HCT116 (cell line): ENCODE measurements around the gene ADAM23. TPM values are rescaled to one million over a fixed set of nuclear protein-coding genes. Genes with fewer than 3 reads are reported as not detected.

Experiments used
- ATAC-seq: fragments of 200-7000 bp; cut with Tn5 transposase; 2 replicates; pipeline ENCODE4 v1.9.1; 2020; ENCODE audit warnings: mild to moderate bottlenecking, moderate library complexity
- BruUV-seq: library from RNA; stranded (reverse); fragments of 400-500 nt; replicated peaks from 2 replicates; lab custom pipeline; 2021; lab: Mats Ljungman, UMichigan
- CTCF ChIA-PET: fragments of 300-600 bp; sonication (Branson Sonifier 250); formaldehyde crosslinking; loops from one replicate; lab custom pipeline; 2021; ENCODE audit warnings: antibody characterized with exemption; lab: Charles Lee
- POLR2A ChIA-PET: fragments of 300-600, 350-600 bp; sonication (Branson Sonifier 250); formaldehyde crosslinking; loops from one replicate; lab custom pipeline; 2021; ENCODE audit warnings: antibody characterized with exemption; lab: Charles Lee
- RAD21 ChIA-PET, 2 experiments: fragments of 300-600 bp; sonication (Branson Sonifier 250); formaldehyde crosslinking; loops; one replicate each; lab custom pipeline; 2023; ENCODE audit warnings: low total read pairs in 2 of 2; ENCODE audit not compliant: uncharacterized antibody in 2 of 2, unreplicated experiment in 2 of 2, low non-redundant PET in 1 of 2; lab: Charles Lee
- DNase-seq: peaks from one replicate; pipeline ENCODE4 v3.0.0-alpha.2; 2010; ENCODE audit warnings: low read depth, low spot score
- H2AFZ ChIP-seq: fragments of 200-600 bp; shearing (Covaris generic), sonication (generic); 2 replicates; pipeline ENCODE4 v1.6.1; 2017; ENCODE audit warnings: low read depth, mixed run types, mixed read lengths, antibody characterized with exemption, low read length; ENCODE audit not compliant: poor library complexity, severe bottlenecking
- H3K27ac ChIP-seq: 2 replicates; pipeline ENCODE4 v1.5.1; 2012; ENCODE audit warnings: low read depth, low read length
- H3K27me3 ChIP-seq: fragments of 200-600 bp; sonication (generic); 2 replicates; pipeline ENCODE4 v1.6.1; 2016; ENCODE audit warnings: mixed run types, low read length, mixed read lengths; ENCODE audit not compliant: insufficient read depth
- H3K36me3 ChIP-seq, 2 experiments: fragments of 200-500 bp in 1 of 2; fragments of 200-600 bp in 1 of 2; sonication (Bioruptor generic) in 1 of 2; sonication (generic) in 1 of 2; 2 replicates each; pipeline versions ENCODE4 v1.5.1 to v1.6.1; 2014 to 2016; ENCODE audit warnings: low read length in 2 of 2, inconsistent platforms in 1 of 2, mixed read lengths in 1 of 2, mixed run types in 1 of 2; ENCODE audit not compliant: insufficient read depth in 2 of 2, control insufficient read depth in 1 of 2
- H3K4me1 ChIP-seq, 2 experiments: fragments of 200-600 bp in 1 of 2; sonication (generic) in 1 of 2; 2 replicates each; pipeline versions ENCODE4 v1.5.1 to v1.6.1; 2012 to 2017; ENCODE audit warnings: low read length in 2 of 2, inconsistent platforms in 1 of 2, mild to moderate bottlenecking in 1 of 2, mixed read lengths in 1 of 2, mixed run types in 1 of 2, moderate library complexity in 1 of 2; ENCODE audit not compliant: insufficient read depth in 2 of 2, control insufficient read depth in 1 of 2
- H3K4me2 ChIP-seq: fragments of 200-600 bp; sonication (generic); 2 replicates; pipeline ENCODE4 v1.6.1; 2017; ENCODE audit warnings: mixed run types, low read length, mixed read lengths
- H3K4me3 ChIP-seq, 2 experiments: fragments of 200-600 bp in 1 of 2; sonication (generic) in 1 of 2; replicated peaks in 1 of 2; 2 replicates each; pipeline ENCODE4 v1.5.1; 2011 to 2016; ENCODE audit warnings: low read length in 2 of 2, control low read depth in 1 of 2, low read depth in 1 of 2, mild to moderate bottlenecking in 1 of 2, mixed read lengths in 1 of 2, mixed run types in 1 of 2
- H3K79me2 ChIP-seq: fragments of 200-600 bp; sonication (generic); 2 replicates; pipeline ENCODE4 v1.6.1; 2017; ENCODE audit warnings: mild to moderate bottlenecking, mixed run types, low read length, moderate library complexity, mixed read lengths; ENCODE audit not compliant: insufficient read depth
- H3K9ac ChIP-seq: fragments of 200-600 bp; sonication (generic); 2 replicates; pipeline ENCODE4 v1.6.1; 2016; ENCODE audit warnings: low read length, mixed read lengths
- H3K9me2 ChIP-seq: fragments of 200-600 bp; sonication (generic), shearing (Covaris generic); 2 replicates; pipeline ENCODE4 v1.6.1; 2017; ENCODE audit warnings: mixed run types, mild to moderate bottlenecking, moderate library complexity; ENCODE audit not compliant: insufficient read depth
- H3K9me3 ChIP-seq, 2 experiments: fragments of 200-500 bp in 1 of 2; fragments of 200-600 bp in 1 of 2; sonication (Bioruptor generic) in 1 of 2; sonication (generic) in 1 of 2; 2 replicates each; pipeline ENCODE4 v1.6.1; 2014 to 2017; ENCODE audit warnings: low read length in 2 of 2, mixed read lengths in 2 of 2, inconsistent platforms in 1 of 2, low read depth in 1 of 2, mild to moderate bottlenecking in 1 of 2, mixed run types in 1 of 2, moderate library complexity in 1 of 2; ENCODE audit not compliant: control insufficient read depth in 1 of 2, insufficient read depth in 1 of 2
- H4K20me1 ChIP-seq: fragments of 200-600 bp; sonication (generic), shearing (Covaris generic); 2 replicates; pipeline ENCODE4 v1.6.1; 2017; ENCODE audit warnings: mixed run types, mild to moderate bottlenecking, moderate library complexity; ENCODE audit not compliant: insufficient read depth
- ATF3 ChIP-seq: IDR thresholded peaks from 2 replicates; pipeline ENCODE4 v1.6.1; 2012
- CBX3 ChIP-seq: IDR thresholded peaks from 2 replicates; pipeline ENCODE4 v1.6.1; 2012; ENCODE audit warnings: low read depth
- CEBPB ChIP-seq: IDR thresholded peaks from 2 replicates; pipeline ENCODE4 v1.6.1; 2012; ENCODE audit warnings: low read depth
- CTCF ChIP-seq, 3 experiments: fragments of 200-600 bp in 1 of 3; sonication (generic) in 1 of 3; IDR thresholded peaks in 2 of 3; conservative IDR thresholded peaks in 1 of 3; 2 replicates each; pipeline ENCODE4 v1.5.1; 2012 to 2017; ENCODE audit warnings: low read depth in 2 of 3, low read length in 2 of 3, antibody characterized with exemption in 1 of 3, borderline replicate concordance in 1 of 3, control low read depth in 1 of 3, mild to moderate bottlenecking in 1 of 3, mixed read lengths in 1 of 3, mixed run types in 1 of 3, moderate library complexity in 1 of 3; ENCODE audit not compliant: insufficient read depth in 1 of 3
- EZH2 ChIP-seq: fragments of 200-600 bp; sonication (generic); IDR thresholded peaks from 2 replicates; pipeline ENCODE4 v1.6.1; 2017; ENCODE audit warnings: antibody characterized with exemption, mixed run types
- EZH2phosphoT487 ChIP-seq: fragments of 200-600 bp; IDR thresholded peaks from 2 replicates; pipeline ENCODE4 v1.6.1; 2018; ENCODE audit warnings: antibody characterized with exemption, borderline replicate concordance
- FOSL1 ChIP-seq: IDR thresholded peaks from 2 replicates; pipeline ENCODE4 v1.6.1; 2012; ENCODE audit warnings: low read depth
- JUND ChIP-seq: IDR thresholded peaks from 2 replicates; pipeline ENCODE4 v1.6.1; 2012
- POLR2A ChIP-seq: IDR thresholded peaks from 2 replicates; pipeline ENCODE4 v1.7.0; 2011; ENCODE audit warnings: borderline replicate concordance; ENCODE audit not compliant: insufficient read depth, insufficient read length; ENCODE audit errors: extremely low read depth
- RAD21 ChIP-seq: IDR thresholded peaks from 2 replicates; pipeline ENCODE4 v1.6.1; 2012; ENCODE audit warnings: low read depth, mild to moderate bottlenecking
- REST ChIP-seq: IDR thresholded peaks from 2 replicates; pipeline ENCODE4 v1.6.1; 2012; ENCODE audit warnings: low read depth
- SP1 ChIP-seq: IDR thresholded peaks from 2 replicates; pipeline ENCODE4 v1.6.1; 2012; ENCODE audit warnings: low read depth
- SRF ChIP-seq: IDR thresholded peaks from 2 replicates; pipeline ENCODE4 v1.6.1; 2012; ENCODE audit warnings: low read depth
- TCF7L2 ChIP-seq: IDR thresholded peaks from 2 replicates; pipeline ENCODE4 v1.7.0; 2011; ENCODE audit warnings: borderline replicate concordance, inconsistent platforms; ENCODE audit not compliant: insufficient read depth, insufficient read length; ENCODE audit errors: extremely low read depth
- YY1 ChIP-seq: IDR thresholded peaks from 2 replicates; pipeline ENCODE4 v1.6.1; 2011; ENCODE audit warnings: low read length, low read depth, moderate library complexity, mild to moderate bottlenecking; ENCODE audit not compliant: insufficient replicate concordance; ENCODE audit errors: extremely low read depth
- ZBTB33 ChIP-seq: IDR thresholded peaks from 2 replicates; pipeline ENCODE4 v1.6.1; 2011; ENCODE audit warnings: mild to moderate bottlenecking, low read length, moderate library complexity; ENCODE audit not compliant: insufficient replicate concordance; ENCODE audit errors: extremely low read depth
- ZNF274 ChIP-seq: fragments of 200-500 bp; sonication (Bioruptor generic); IDR thresholded peaks from 2 replicates; pipeline ENCODE4 v1.6.1; 2014; ENCODE audit warnings: mild to moderate bottlenecking, low read depth, low read length, inconsistent platforms
- intact Hi-C: fragments of 100-400 bp; cut with micrococcal nuclease; formaldehyde crosslinking; loops from 2 replicates; pipeline ENCODE4 v1.10.0; 2022
- total RNA-seq: library from RNA; stranded (reverse); gene quantifications from one replicate; pipeline ENCODE4 v1.2.1, GENCODE V29; 2021; ENCODE audit not compliant: unreplicated experiment

ADAM23 gene
- total RNA-seq, 1 experiment from 2014 or later: 0.10 TPM

GRCh38 chr2:206442474-206442832 lies 879 bp upstream of the ADAM23 start (continued):
- TF ChIP-seq CTCF (IDR thresholded peaks at IDR 0.05 in 2 of 3, conservative IDR thresholded peaks at IDR 0.05 in 1 of 3; ENCODE audit: borderline replicate concordance in 1 of 3, insufficient read depth in 1 of 3, low read depth in 2 of 3, low read length in 2 of 3) (no peak), TCF7L2 (no peak)

GRCh38 chr2:206443735-206444527 lies 599 bp downstream of the ADAM23 start:
- no peaks in the 10 kb centered on the region for H3K36me3 ChIP-seq
- ChIA-PET RAD21 (no interaction called here), POLR2A (no interaction called here), CTCF (no interaction called here)
- H2AFZ ChIP-seq: no peak overlapping the region
- no peak overlapping the region for H3K9ac ChIP-seq
- BruUV-seq: no TSS peak
- H3K9me3 ChIP-seq: no peaks in the 10 kb centered on the region
- H3K4me3 ChIP-seq: no peak overlapping the region
- H4K20me1 ChIP-seq: no peaks in the 10 kb centered on the region
- no peak overlapping the region for H3K27ac ChIP-seq
- no peaks in the 10 kb centered on the region for H3K79me2 ChIP-seq
- DNase-seq (no peak), ATAC-seq (no peak)
- intact Hi-C loops: no loop called here
- no peaks in the 10 kb centered on the region for H3K9me2 ChIP-seq
- H3K4me1 ChIP-seq: 0 out of 4 replicates have a peak, but pooled peaks cover 0 to 6% of the 10 kb centered on the region in 2 experiments
- no peaks in the 10 kb centered on the region for H3K27me3 ChIP-seq
- no peak overlapping the region for H3K4me2 ChIP-seq
- TF ChIP-seq SP1 (no peak), POLR2A (no peak), TCF7L2 (no peak), EZH2 (no peak), ZBTB33 (no peak), CEBPB (no peak), CBX3 (no peak), ZNF274 (no peak), SRF (no peak), EZH2phosphoT487 (no peak), FOSL1 (no peak), YY1 (no peak), ATF3 (no peak), REST (no peak), JUND (no peak), RAD21 (no peak)
